ENCODE results near the gene ARHGEF3.

The ARHGEF3 gene

DNA sequence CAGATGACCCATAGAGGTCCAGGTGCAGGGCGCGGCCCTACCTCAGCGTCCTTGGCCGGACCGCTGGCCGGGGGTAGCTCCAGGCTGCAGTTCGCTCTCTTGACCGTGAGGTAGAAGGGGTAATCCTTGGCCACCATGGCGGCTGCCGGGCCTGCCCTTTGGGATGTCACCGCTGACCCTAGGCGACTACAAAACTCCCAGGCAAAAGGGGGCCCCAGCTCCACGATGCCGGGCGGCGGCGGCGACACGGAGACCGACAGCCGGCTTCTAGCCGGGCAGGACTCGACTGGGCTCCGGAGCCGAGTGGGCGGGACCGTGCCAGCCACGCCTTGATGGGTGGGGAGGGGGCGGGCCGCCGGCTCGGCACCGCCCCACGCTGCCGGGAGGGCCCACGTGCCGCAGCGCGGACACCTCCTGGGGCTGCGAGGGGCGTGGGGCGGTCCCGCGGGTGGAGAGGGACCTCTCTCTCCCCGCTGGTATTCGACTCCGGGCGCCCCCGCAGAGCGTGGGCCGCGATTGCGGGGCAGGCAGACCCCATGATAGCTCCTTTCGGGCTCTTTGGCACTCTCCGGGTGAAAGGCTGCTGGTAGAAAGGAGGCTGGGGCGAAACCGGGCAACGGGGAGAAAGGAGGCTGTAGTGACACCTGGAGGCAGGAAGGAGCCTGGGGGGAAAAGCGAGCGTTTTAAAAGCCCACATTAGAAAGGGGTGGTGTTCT lies at the start of gene ARHGEF3:
Gene ARHGEF3 (minus strand): TSS at position 288 of the 716 bp plus-strand sequence. CDS start 151 bp downstream, at position 137.
- DNase-seq: peak; percentile 95 to 96

DNA sequence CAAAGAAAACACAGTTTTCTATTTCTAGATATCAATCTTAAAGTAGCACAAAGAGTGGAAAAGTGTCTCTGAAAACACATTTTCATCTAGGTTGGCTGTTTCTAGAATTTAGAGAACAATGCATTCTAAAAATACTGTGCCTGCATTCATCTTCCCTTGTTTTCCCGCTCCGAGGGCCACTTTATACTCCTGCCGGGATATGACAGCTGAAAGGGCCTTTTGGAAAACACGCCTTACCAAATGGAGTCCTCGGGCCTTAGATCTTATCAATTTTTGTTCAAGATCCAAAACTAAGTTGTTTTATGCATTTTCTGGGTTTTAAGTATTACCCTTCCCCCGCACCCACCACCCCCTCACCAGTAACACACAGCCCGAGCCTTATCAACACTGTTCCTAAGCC lies 47.9 kb upstream of the ARHGEF3 start:
- DNase-seq: no peak

DNA sequence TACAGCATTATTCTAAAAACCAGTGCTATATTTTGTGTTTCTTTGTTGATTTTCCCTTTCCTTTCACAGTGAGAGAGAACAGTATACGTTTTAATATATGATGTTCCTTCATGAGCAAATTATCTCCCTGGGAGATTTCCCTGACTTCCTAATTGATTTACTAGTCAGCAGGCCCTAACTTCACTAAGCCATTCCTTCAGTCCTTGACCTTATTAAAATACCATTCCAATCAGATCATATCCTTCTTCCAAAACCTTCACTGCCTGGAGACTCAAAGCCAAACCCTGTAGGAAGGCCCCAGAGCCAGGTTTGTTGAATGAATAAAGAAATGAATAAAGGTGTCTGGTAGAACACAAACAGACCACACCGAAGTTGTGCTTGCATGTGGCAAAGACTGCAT lies 43.8 kb upstream of the ARHGEF3 start:
- no peak for DNase-seq

DNA sequence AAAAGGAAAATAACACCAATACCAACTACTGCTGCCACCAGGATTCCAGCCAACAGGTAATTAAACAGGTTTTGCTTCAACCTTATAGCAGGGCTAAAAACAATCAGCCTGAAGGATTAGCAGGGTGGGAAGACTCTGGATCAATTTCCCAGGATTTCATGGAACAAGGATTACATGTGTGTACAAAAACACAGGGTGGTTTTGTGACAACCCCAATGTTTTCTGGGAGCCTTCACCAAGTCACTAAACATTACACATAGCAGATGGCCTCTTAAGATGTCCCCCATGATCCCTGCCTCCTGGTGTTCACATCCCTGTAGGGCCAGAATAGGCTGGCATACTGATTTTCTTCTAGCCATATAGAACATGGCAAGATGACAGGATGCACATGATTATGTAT lies 42.8 kb upstream of the ARHGEF3 start:
- no peak for DNase-seq

GRCh38 chr3:56839784-56840715 lies 38.3 kb upstream of the ARHGEF3 start:
- no peak for DNase-seq

- no peak for DNase-seq
Observed at GRCh38 chr3:56838448-56838847, 36.7 kb upstream of the ARHGEF3 start.

DNA sequence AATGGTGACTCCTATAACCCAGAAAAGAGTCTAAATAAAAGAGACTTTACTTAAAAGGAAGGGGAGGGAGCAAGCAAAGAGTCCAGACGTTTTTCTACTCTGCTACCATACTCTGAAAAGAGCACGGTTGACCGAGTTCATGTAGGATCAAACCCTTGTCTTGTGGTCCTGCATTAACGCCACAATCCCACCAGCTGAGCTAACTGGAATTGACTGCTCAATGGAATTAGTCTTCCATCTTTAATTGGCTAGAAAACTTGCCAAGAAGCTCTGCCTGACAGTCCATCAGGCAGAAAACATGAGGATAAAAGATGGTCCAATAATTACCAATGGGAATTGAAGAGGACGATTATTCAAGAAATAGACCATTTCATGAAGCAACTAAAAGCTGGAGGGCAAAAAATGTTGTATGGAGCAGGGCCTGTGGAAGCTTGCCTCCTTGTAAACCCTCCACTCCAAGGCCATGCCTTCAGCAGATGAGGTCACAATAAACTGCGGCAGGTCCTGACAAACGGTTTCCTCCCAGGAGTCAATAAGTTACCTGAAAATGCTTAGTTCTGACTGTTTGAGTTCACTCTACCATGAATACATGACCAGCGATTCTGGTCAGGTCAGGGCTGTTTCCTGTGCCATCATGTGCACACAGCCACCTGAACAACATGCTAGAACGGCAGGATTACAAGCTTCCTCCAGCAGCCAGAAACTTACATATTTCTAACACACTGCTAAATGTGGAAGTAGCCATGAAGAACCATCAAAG lies 35.6 kb upstream of the ARHGEF3 start:
- no peak for DNase-seq

DNA sequence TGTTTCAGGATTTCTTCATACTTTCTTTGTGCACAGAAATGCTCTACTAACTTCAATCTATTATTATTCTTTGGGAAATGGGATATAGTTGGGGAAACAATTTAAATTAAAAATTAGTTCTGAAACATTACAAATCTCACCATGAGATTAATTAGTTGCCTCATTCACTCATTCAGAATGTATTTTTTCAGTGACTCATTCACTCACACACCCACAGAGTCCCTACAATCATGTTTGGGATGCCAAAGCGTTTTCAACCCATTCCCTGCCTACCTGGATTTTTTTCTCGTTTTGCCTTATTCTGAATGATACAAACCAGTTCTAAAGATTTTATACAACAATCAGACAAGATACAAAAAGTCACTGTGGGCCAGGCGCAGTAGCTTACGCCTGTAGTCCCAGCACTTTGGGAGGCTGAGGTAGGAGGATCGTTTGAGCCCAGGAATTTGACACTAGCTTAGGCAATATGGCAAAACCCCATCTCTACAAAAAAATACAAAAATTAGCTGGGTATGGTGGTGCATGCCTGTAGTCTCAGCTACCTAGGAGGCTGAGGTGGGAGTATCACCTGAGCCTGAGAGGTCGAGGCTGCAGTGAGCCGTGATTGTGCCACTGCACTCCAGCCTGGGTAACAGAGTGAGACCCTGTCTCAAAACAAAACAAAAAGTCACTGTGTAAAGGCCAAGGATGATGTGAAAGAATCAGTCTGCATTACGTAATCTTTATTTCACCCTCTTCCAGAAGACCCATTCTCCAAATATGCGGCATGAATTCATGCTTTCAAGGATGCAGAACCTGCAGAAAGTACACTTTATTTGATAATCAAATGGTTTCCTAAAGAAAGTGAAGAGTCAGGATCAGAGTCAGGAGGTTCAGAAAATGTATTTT lies 34.8 kb upstream of the ARHGEF3 start:
- no peak for DNase-seq

DNA sequence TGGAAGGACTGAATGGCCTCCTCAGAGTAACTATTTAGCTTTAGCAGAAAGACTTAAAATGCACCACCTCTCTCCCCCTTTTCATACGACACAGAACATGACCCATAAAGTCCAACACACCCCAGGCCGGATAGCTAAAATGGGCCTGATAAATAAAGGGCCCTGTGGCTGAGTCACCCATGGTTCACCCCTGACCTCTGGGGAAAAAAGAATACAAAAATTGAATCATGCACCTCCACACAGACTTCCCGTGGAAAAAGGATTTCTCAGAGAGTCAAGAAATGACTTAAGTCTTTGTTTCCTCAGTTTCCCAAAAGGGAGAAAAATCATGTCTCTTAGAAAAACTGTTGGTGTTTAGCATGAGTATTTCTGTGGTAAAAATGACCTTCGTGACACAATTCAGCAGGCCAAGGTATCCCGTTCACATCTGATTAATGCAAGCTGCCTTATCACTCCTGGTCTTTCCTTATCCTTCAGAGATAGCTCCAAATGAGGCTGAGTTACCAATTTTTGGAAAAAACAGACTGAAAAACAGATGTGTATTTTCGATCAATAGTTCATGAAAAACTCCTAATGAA lies 34.0 kb upstream of the ARHGEF3 start:
- DNase-seq: no peak

- no peak for DNase-seq
Observed at GRCh38 chr3:56833536-56833935, 31.8 kb upstream of the ARHGEF3 start.

- no peak for DNase-seq
Observed at GRCh38 chr3:56833022-56833421, 31.3 kb upstream of the ARHGEF3 start.

- DNase-seq: no peak
Observed at GRCh38 chr3:56831572-56831971, 29.8 kb upstream of the ARHGEF3 start.

GRCh38 chr3:56830884-56831283 lies 29.1 kb upstream of the ARHGEF3 start:
- no peak for DNase-seq

DNA sequence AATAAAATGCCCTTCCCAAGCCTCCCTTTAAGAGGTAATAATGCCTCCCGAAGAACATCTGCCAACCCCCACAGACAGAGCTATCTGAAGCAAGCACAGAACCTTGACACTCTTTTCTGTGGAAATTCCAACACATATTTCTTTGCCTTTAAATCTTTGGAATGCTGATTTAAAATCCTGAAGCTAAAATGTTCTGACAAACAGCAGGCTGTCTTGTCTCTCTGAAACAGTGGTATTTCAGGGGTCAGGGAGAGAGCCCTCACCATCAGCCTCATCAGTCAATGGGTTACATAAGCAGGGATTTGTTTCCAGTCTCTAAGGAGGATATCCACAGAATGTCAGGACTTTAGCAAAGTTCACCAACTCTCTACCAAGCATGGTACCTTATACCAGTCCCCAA lies 27.8 kb upstream of the ARHGEF3 start:
- no peak for DNase-seq

GRCh38 chr3:56826831-56827722 lies 25.3 kb upstream of the ARHGEF3 start:
- no peak for DNase-seq

- DNase-seq: no peak
Observed at GRCh38 chr3:56825567-56826438, 24.1 kb upstream of the ARHGEF3 start.

DNA sequence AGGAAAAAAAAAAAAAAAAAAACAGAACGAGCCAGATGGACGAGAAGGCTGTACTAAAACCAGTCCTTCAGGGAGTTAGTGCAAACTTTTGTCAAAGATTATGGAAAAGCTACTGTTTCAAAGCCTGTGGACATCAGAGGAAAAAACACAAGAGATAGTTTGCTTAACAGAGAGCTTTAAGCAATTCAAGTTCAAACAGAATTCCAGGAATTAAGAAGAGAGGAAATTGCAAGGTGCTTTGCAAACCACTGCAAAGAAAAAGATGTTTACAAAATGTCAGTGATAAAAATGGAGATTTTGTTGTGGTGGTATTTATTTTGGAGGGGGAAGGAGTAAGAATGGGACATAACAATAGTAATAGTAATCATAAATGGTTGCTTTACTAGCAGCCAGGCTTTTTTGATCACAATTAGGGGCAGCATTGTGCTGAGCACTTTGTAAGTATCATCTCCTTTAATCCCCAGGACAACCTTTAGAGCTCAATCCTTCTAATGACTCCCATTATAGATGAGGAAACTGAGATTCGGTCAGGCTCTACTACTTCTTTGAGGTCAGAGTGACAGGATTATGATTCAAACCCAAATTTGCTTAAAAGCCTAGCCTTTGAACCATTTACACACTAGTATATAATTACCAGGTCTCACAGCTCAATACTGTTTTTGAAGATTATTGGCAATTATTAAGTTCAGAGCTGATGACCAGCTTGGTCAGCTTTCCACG lies 22.4 kb upstream of the ARHGEF3 start:
- DNase-seq: no peak

DNA sequence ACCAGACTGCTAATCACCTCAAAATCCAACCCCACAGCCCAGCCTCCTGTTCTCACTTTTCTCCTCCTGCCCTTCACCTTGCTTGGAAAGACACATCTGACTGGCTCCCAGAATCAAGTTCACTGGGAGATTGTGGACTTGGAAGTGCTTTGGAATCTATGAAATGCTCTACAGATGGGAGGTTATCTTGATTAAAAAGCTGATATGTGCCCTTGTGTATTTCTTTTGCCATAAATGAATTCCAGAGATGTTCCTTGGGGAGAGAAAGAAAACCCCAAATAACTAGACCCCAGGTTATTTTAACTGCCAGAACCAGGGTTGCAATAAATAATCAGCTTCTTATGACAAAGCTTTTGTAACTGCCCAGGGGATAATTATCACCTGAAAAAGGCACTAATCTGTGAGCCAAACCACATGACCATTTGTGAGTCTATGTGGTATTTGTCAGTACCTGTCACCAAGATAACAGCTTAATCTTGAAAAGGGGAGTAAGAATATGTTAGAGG lies 21.7 kb upstream of the ARHGEF3 start:
- DNase-seq: no peak

GRCh38 chr3:56822501-56822900 lies 20.8 kb upstream of the ARHGEF3 start:
- DNase-seq: no peak

All from activated T-cell treated with anti-CD3 and anti-CD28 coated beads, Interleukin-2, amount 50 U/mL, for 48 hours (primary cell).